HK-2 (cell line): ENCODE data around the gene RBM24.

ENCODE experiments used
- DNase-seq: peaks from one replicate; pipeline ENCODE4 v3.0.0-alpha.2; 2018; ENCODE audit not compliant: unreplicated experiment

RBM24 gene

DNA sequence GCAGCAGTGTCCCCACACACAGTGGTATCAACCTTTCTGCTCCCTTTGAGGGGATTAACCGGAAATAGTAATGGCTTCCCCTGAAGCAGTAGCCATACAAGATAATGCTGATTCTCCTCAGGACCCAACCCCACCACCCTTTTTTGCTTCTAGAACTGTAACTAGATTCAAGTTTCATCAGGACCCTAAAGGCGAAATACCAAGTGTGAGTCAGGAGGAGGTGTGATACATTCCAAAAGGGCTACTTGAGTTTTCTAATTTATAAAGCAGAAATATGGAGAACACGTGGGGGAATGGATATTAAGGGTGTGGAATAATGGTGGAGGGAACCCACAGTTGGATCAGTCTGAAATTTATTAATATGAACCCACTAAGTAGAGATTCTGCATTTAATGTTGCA lies 60.7 kb downstream of the RBM24 start:
- no peak for DNase-seq

DNA sequence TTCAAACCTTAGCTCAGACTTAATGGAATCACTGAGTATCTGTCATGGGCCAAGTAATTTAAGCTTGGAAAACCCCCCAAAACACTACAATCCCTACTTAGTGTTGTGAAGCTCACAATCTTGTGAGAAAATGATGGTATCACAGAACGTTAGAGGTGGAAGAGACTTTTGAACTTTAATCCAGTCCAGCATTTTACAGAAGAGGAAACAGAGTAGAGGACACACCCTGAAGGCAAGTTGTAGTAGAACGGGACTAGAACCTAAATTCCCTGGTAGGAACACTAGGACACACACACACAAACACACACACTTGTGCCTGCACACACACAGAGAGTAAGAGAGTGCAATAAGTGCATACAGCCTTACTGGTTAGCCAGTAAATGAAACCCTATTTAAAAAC lies 62.1 kb downstream of the RBM24 start:
- no peak for DNase-seq
